ENCODE data around the gene ZNF573. TPM values are rescaled to one million over a fixed set of nuclear protein-coding genes. Genes with fewer than 3 reads are reported as not detected.

The ZNF573 gene
- total RNA-seq, 1 donor from 2014 or later: 14.2 TPM

- H3K4me2 ChIP-seq: no peak overlapping the region
- peaks cover 19% of the 10 kb centered on the region for H3K36me3 ChIP-seq
- no peak overlapping the region for H3K9ac ChIP-seq
- peaks cover 74% of the 10 kb centered on the region for H3K36me3 Mint-ChIP-seq
- no peaks in the 10 kb centered on the region for H3K27me3 ChIP-seq
- TF ChIP-seq CTCF (IDR thresholded peaks at IDR 0.05) (no peak), EZH2 (IDR thresholded peaks at IDR 0.05) (no peak), EZH2phosphoT487 (IDR thresholded peaks at IDR 0.05) (no peak)
- H3K4me1 Mint-ChIP-seq: no peaks in the 10 kb centered on the region
- no peak overlapping the region for H3K4me3 ChIP-seq
- H3K4me1 ChIP-seq: no peaks in the 10 kb centered on the region
- no peak overlapping the region for H3K4me3 Mint-ChIP-seq
- H3K27ac ChIP-seq: no peak overlapping the region
- no peaks in the 10 kb centered on the region for H3F3A ChIP-seq (ENCODE audit: low read depth)
- H2AFZ ChIP-seq (replicated peaks): no peak overlapping the region
- peaks cover 9% of the 10 kb centered on the region for H3K79me2 ChIP-seq (ENCODE audit: low read depth)
- no peak overlapping the region for H3K27ac Mint-ChIP-seq
- peaks cover 5% of the 10 kb centered on the region for H3K27me3 Mint-ChIP-seq (ENCODE audit: insufficient read depth, low read depth)
- H3K9me3 Mint-ChIP-seq: peaks cover 65% of the 10 kb centered on the region
- no peaks in the 10 kb centered on the region for H4K20me1 ChIP-seq (ENCODE audit: low read depth)
- no peak for DNase-seq (ENCODE audit: low spot score)
- H3K9me3 ChIP-seq (ENCODE audit: low read depth): no peaks in the 10 kb centered on the region
These were observed 73.3 kb downstream of the ZNF573 start for GRCh38 chr19:37706052-37706605.

- Histone ChIP-seq H3K9ac (no peak overlapping the region), H3K27ac (no peak overlapping the region), H3K9me3 (ENCODE audit: low read depth) (no peaks in the 10 kb centered on the region), H4K20me1 (ENCODE audit: low read depth) (no peaks in the 10 kb centered on the region), H2AFZ (replicated peaks) (no peak overlapping the region), H3F3A (ENCODE audit: low read depth) (no peaks in the 10 kb centered on the region), H3K27me3 (no peaks in the 10 kb centered on the region), H3K36me3 (peaks cover 33% of the 10 kb centered on the region), H3K4me2 (no peak overlapping the region), H3K4me3 (no peak overlapping the region), H3K4me1 (no peaks in the 10 kb centered on the region), H3K79me2 (ENCODE audit: low read depth) (no peaks in the 10 kb centered on the region)
- H3K4me1 Mint-ChIP-seq: no peaks in the 10 kb centered on the region
- peaks cover 7% of the 10 kb centered on the region for H3K27me3 Mint-ChIP-seq (ENCODE audit: insufficient read depth, low read depth)
- H3K27ac Mint-ChIP-seq: no peak overlapping the region
- no peak for TF ChIP-seq EZH2 (IDR thresholded peaks at IDR 0.05)
- TF ChIP-seq CTCF (IDR thresholded peaks at IDR 0.05): no peak
- TF ChIP-seq EZH2phosphoT487 (IDR thresholded peaks at IDR 0.05): no peak
- peaks cover 67% of the 10 kb centered on the region for H3K36me3 Mint-ChIP-seq
- peaks cover 56% of the 10 kb centered on the region for H3K9me3 Mint-ChIP-seq
- DNase-seq (ENCODE audit: low spot score): no peak
- H3K4me3 Mint-ChIP-seq: no peak overlapping the region
These were observed 80.3 kb downstream of the ZNF573 start for GRCh38 chr19:37699057-37699456.

- H3F3A ChIP-seq (ENCODE audit: low read depth): no peaks in the 10 kb centered on the region
- H3K36me3 Mint-ChIP-seq: peaks cover 61% of the 10 kb centered on the region
- H3K27ac ChIP-seq: no peak overlapping the region
- H3K9me3 ChIP-seq (ENCODE audit: low read depth): no peaks in the 10 kb centered on the region
- no peaks in the 10 kb centered on the region for H3K4me1 Mint-ChIP-seq
- H3K4me1 ChIP-seq: no peaks in the 10 kb centered on the region
- peaks cover 7% of the 10 kb centered on the region for H3K27me3 Mint-ChIP-seq (ENCODE audit: insufficient read depth, low read depth)
- no peak overlapping the region for H3K4me2 ChIP-seq
- H3K4me3 ChIP-seq: no peak overlapping the region
- no peak overlapping the region for H3K27ac Mint-ChIP-seq
- peaks cover 54% of the 10 kb centered on the region for H3K9me3 Mint-ChIP-seq
- no peak for TF ChIP-seq EZH2 (IDR thresholded peaks at IDR 0.05)
- no peak for TF ChIP-seq CTCF (IDR thresholded peaks at IDR 0.05)
- no peak for TF ChIP-seq EZH2phosphoT487 (IDR thresholded peaks at IDR 0.05)
- no peaks in the 10 kb centered on the region for H4K20me1 ChIP-seq (ENCODE audit: low read depth)
- H3K79me2 ChIP-seq (ENCODE audit: low read depth): no peaks in the 10 kb centered on the region
- H3K27me3 ChIP-seq: no peaks in the 10 kb centered on the region
- peaks cover 28% of the 10 kb centered on the region for H3K36me3 ChIP-seq
- H3K4me3 Mint-ChIP-seq: no peak overlapping the region
- DNase-seq (ENCODE audit: low spot score): no peak
- H2AFZ ChIP-seq (replicated peaks): no peak overlapping the region
- H3K9ac ChIP-seq: no peak overlapping the region
These were observed 81.2 kb downstream of the ZNF573 start for GRCh38 chr19:37698216-37698615.

Data from neural progenitor cell (in vitro differentiated cells).